ENCODE data around the gene HSBP1L1. TPM values are rescaled to one million over a fixed set of nuclear protein-coding genes. Genes with fewer than 3 reads are reported as not detected.
A peak's percentile ranks its signal among the peaks of the same experiment; 100 is the strongest.

HSBP1L1 gene
- total RNA-seq, 4 donors from 2014 or later: 25.0 to 45.7 (median 41.5) TPM

GRCh38 chr18:79935499-79935898 is 28.9 kb upstream of the HSBP1L1 start:
- WGBS: 100% methylated on average over 3 of the region's 3 CpGs

GRCh38 chr18:79935925-79936324 is 28.5 kb upstream of the HSBP1L1 start:
- 94% methylated on average over 6 of the region's 6 CpGs for WGBS
- Histone ChIP-seq H3K27me3 (no peaks in the 10 kb centered on the region), H3K36me3 (peaks cover 60% of the 10 kb centered on the region), H3K27ac (no peak overlapping the region), H3K9me3 (peaks cover 21% of the 10 kb centered on the region), H3K4me1 (peaks cover 21% of the 10 kb centered on the region), H3K4me3 (no peak overlapping the region)
- peak; percentile 18 to 35 for DNase-seq (ENCODE audit: low spot score in 2 of 2)
- TF ChIP-seq EP300 (IDR thresholded peaks at IDR 0.05) (no peak), POLR2AphosphoS5 (IDR thresholded peaks at IDR 0.05) (no peak), POLR2A (IDR thresholded peaks at IDR 0.05) (no peak), CTCF (IDR thresholded peaks at IDR 0.05) (no peak)

More at GRCh38 chr18:79935499-79935898, 28.9 kb upstream of the HSBP1L1 start:
- Histone ChIP-seq H3K4me1 (peaks cover 17% of the 10 kb centered on the region), H3K9me3 (peaks cover 21% of the 10 kb centered on the region), H3K36me3 (peaks cover 60% of the 10 kb centered on the region), H3K4me3 (no peak overlapping the region), H3K27me3 (no peaks in the 10 kb centered on the region), H3K27ac (no peak overlapping the region)
- no peak for TF ChIP-seq EP300 (IDR thresholded peaks at IDR 0.05)
- no peak for TF ChIP-seq CTCF (IDR thresholded peaks at IDR 0.05)
- no peak for TF ChIP-seq POLR2AphosphoS5 (IDR thresholded peaks at IDR 0.05)
- no peak for TF ChIP-seq POLR2A (IDR thresholded peaks at IDR 0.05)
- peak; percentile 34 to 52 for DNase-seq (ENCODE audit: low spot score in 2 of 2)

GRCh38 chr18:79936641-79937040 is 27.8 kb upstream of the HSBP1L1 start:
- no peaks in the 10 kb centered on the region for H3K27me3 ChIP-seq
- H3K36me3 ChIP-seq: peaks cover 61% of the 10 kb centered on the region
- DNase-seq (ENCODE audit: low spot score in 2 of 2): peak; percentile 45 to 65
- H3K4me1 ChIP-seq: peaks cover 27% of the 10 kb centered on the region
- TF ChIP-seq POLR2AphosphoS5 (IDR thresholded peaks at IDR 0.05) (no peak), POLR2A (IDR thresholded peaks at IDR 0.05) (no peak), CTCF (IDR thresholded peaks at IDR 0.05) (no peak), EP300 (IDR thresholded peaks at IDR 0.05) (no peak)
- peaks cover 15% of the 10 kb centered on the region for H3K9me3 ChIP-seq
- WGBS: 98% methylated on average over 12 of the region's 12 CpGs
- no peak overlapping the region for H3K4me3 ChIP-seq
- H3K27ac ChIP-seq: no peak overlapping the region

- Histone ChIP-seq H3K36me3 (peaks cover 65% of the 10 kb centered on the region), H3K27me3 (no peaks in the 10 kb centered on the region), H3K4me1 (peaks cover 33% of the 10 kb centered on the region), H3K9me3 (peaks cover 11% of the 10 kb centered on the region), H3K4me3 (no peak overlapping the region), H3K27ac (peak overlapping the region; percentile 9)
- 97% methylated on average over 24 of the region's 25 CpGs for WGBS
- DNase-seq (ENCODE audit: low spot score in 2 of 2): peak; percentile 38 to 56
- TF ChIP-seq POLR2AphosphoS5 (IDR thresholded peaks at IDR 0.05): no peak
Measured at GRCh38 chr18:79937103-79937860, 27.2 kb upstream of the HSBP1L1 start.

- no peaks in the 10 kb centered on the region for H3K27me3 ChIP-seq
- peaks cover 40% of the 10 kb centered on the region for H3K4me1 ChIP-seq
- H3K36me3 ChIP-seq: peaks cover 66% of the 10 kb centered on the region
- H3K4me3 ChIP-seq: no peak overlapping the region
- peaks cover 5% of the 10 kb centered on the region for H3K9me3 ChIP-seq
- peak; percentile 20 to 38 for DNase-seq (ENCODE audit: low spot score in 2 of 2)
- TF ChIP-seq POLR2AphosphoS5 (IDR thresholded peaks at IDR 0.05) (no peak), CTCF (IDR thresholded peaks at IDR 0.05) (no peak), POLR2A (IDR thresholded peaks at IDR 0.05) (no peak), EP300 (IDR thresholded peaks at IDR 0.05) (no peak)
- WGBS: 87% methylated on average over 9 of the region's 9 CpGs
- peak overlapping the region; percentile 65 for H3K27ac ChIP-seq
Measured at GRCh38 chr18:79938196-79938595, 26.2 kb upstream of the HSBP1L1 start.
